HG02840 (cell line): Measurements from ENCODE around the gene TNF.

Experiments
- ATAC-seq: cut with Tn5 transposase; IDR thresholded peaks from one replicate; pipeline ENCODE4 v1.9.1; 2021; ENCODE audit warnings: mild to moderate bottlenecking, moderate library complexity, moderate number of reproducible peaks; ENCODE audit not compliant: unreplicated experiment, low FRiP score

The TNF gene

GRCh38 chr6:31575335-31575901, at the start of gene TNF:
TNF (plus strand) TSS chr6:31575565; CDS start chr6:31575742, 177 bp downstream.
- no peak for ATAC-seq

GRCh38 chr6:31525932-31526591, 49.3 kb upstream of the TNF start:
- no peak for ATAC-seq

GRCh38 chr6:31528307-31528777, 47.0 kb upstream of the TNF start:
- no peak for ATAC-seq

DNA sequence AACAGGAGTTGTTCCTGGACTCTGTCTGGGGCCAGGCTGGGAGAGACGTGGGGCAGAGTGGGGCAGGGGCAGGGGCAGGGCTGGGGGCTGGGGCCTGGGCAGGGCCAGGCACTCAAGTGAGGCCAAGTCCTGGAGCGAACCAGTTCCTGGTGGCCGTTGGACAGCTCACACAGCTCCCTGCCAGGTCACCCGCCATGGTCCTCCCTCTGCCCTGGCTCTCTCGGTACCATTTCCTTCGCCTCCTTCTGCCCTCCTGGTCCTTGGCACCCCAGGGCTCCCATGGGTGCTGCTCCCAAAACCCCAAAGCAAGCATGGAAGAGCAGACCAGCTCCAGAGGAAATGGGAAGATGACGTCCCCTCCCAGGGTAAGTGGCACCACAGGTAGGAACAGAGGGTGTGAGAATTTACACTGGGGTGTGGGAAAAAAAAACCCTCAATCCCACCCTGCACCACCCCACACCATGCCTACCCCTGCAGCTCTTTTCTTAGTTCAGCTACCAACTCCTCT, 46.5 kb upstream of the TNF start, which contains the start of gene MCCD1:
TSS of gene MCCD1 (plus strand) at position 142 of the 508 bp plus-strand sequence. CDS start at position 195, 53 bp downstream.
- ATAC-seq = no peak

DNA sequence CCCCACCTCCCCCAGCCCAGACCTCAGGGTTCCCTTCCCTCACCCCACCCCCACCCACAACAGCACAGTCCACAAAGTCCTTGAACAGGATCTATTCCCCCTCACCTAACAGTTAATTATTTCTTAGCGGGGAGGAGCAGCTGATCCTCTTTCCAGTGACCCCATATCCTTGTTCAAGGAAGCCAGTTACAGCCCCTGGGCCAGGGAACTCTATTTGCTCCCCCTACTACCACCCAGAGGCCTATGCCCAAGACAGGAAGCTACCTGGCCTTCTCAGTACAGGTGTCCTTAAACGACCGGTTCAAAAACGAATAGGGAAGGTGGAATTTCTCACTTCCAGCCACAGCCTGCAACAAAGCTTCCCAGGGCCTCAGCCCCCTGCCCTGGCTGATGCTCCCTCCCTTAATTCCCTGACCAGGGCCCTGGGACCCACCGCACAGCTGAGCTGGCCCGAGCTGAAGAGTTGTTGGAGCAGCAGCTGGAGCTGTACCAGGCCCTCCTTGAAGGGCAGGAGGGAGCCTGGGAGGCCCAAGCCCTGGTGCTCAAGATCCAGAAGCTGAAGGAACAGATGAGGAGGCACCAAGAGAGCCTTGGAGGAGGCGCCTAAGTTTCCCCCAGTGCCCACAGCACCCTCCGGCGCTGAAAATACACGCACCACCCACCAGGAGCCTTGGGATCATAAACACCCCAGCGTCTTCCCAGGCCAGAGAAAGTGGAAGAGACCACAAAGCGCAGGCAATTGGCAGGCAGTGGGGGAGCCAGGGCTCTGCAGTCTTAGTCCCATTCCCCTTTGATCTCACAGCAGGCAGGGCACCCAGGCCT, 45.8 kb upstream of the TNF start:
- ATAC-seq = no peak

DNA sequence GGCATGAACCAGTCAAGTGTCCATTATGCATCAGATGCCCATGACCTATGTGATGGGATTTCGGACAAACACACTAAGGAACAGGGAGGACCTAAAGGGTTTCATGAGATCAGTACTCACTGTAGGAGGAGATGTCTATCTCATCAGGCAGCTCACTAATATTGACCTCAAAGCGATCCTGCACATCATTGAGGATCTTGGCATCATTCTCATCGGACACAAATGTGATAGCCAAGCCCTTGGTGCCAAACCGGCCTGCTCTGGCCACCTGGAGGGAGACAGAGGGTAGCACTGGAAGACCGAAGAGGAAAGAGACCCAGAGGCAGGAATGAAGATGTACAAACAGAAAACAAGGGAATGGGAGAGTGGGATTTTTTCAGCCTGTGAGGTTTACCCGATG, 44.7 kb upstream of the TNF start:
- ATAC-seq = no peak

DNA sequence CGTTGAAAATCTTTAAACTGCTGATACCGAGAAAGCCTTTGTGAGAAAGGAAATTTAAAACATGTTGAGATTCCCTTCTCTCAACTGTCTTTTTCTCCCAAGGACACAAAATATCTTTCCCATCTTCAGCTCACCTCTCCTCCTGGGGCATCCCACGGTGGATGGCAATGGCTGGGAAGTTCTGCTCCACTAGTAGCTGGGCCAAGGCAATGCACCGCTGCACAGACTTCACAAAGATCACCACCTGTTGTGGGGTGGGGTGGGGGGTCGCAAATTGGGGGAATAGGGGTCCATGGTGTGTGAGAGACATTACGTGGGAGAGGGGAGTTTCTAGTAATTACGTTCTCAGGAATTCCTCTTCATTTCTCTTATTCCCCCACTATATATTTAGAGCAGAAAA, 44.2 kb upstream of the TNF start:
- no peak for ATAC-seq

DNA sequence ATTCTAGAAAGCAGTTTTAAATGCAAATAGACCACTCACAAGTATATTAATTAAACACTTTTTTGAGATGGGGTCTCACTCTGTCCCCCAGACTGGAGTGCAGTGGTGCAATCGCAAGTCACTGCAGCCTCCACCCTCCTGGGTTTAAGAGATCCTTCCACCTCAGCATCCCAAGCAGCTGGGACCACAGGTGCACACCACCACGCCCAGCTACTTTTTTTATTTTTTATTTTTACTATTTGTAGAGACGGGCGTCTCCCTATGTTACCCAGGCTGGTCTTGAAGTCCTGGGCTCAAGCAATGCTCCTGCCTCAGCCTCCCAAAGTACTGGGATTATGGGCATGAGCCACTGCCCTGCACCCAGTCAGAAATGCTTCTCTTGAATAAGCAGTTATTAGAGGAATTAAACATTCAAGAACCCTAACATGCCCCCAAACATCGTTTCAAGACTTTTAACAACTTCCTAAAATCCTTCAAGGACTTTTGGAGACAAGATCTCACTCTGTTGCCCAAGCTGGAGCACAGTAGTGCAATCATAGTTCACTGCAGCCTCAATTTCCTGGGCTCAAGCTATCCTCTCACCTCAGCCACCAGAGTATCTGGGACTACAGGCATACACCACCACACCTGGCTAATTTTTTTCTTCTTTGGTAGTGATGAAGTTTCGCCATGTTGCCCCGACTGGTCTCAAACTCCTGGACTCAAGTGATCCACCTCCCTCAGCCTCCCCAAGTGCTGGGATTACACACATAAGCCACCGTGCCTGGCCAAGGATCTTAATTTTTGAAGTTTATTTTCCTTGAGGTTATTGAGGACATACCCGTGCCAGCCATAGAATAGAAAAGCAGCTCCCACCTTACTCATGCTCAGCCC, 43.4 kb upstream of the TNF start:
- ATAC-seq = no peak

DNA sequence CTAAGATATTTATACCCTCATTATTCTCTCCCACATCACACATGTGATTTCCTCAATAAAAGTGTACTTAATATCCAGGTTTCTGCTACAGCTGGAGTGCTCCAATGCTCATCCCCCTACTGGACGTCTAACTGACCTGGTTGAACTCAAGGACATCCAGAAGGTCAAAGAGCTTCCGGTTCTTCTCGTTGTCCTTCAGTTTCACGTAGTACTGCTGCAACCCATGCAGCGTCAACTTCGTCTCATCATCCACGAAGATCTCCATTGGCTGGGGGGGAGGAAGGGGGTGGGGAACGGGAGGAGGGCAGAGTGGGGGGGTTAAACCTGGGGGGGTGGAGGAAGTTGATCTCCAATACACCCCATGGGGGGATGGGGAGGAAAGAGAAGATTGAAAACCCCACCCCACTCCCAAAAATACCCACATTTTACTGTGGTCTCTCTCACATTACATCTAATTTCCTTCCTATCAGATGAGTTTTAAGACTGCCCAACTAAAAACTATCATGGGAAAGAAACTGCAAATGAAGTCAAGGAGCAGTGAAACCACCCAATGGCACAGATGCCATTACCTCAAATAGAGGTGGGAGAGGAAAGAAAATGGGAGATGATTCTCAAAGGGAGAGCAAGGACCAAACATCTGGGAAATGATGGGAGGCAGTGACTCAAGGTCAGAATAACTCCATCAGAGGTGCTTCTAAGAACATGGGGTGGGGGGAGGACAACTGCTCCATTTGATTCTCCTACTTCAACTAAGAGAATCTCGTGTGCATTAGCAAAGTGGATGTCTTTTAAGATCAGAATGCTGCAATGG, 42.5 kb upstream of the TNF start:
- no peak for ATAC-seq

- no peak for ATAC-seq
Measured at GRCh38 chr6:31533455-31533841, 41.9 kb upstream of the TNF start.

DNA sequence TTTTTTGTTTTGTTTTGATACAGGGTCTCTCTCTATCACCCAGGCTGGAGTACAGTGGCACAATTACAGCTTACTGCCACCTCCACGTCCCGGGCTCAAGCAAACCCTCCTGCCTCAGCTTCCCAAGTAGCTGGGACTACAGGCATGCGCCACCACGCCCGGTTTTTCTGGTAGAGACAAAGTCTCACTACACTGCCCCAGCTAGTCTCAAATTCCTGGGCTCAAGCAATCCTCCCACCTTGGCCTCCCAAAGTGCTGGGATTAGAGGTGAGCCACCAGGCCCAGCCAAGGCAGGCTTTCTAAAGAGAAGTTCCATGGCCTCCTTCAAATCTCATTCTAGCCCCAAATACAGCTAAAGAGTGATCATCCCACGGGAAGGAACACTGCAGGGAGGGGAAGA, 41.4 kb upstream of the TNF start:
- ATAC-seq = no peak

DNA sequence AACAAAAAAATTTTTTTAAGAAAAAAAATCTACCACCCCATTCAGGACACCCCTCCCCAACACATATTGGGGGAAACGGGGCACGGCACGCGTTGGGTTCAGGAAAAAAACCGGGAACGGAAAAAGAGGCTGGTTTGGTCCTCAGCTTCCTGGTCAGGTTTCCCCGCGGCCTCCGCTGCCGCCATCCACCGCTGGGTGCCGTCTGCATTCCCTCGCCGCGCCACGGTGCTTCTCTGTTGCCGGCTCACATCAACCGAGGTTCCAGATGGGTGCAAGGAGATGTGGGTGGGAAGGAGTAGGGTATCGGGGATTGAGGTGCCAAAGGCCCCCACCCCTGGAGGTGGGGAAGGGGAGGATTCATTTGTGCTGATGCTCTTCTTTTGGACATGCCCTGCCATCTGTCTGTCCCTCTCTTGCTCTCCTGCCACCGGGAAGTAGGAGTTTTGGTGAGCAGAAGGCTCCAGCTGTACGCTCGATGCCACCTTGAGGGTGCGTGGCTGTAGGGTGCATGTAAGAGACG, 40.8 kb upstream of the TNF start:
- no peak for ATAC-seq

GRCh38 chr6:31535538-31536324, 39.6 kb upstream of the TNF start:
- no peak for ATAC-seq

- no peak for ATAC-seq
Measured at GRCh38 chr6:31538805-31539400, 36.5 kb upstream of the TNF start.

GRCh38 chr6:31540640-31541039, 34.7 kb upstream of the TNF start:
- no peak for ATAC-seq

GRCh38 chr6:31541059-31541657, 34.2 kb upstream of the TNF start:
- ATAC-seq = peak; percentile 7

DNA sequence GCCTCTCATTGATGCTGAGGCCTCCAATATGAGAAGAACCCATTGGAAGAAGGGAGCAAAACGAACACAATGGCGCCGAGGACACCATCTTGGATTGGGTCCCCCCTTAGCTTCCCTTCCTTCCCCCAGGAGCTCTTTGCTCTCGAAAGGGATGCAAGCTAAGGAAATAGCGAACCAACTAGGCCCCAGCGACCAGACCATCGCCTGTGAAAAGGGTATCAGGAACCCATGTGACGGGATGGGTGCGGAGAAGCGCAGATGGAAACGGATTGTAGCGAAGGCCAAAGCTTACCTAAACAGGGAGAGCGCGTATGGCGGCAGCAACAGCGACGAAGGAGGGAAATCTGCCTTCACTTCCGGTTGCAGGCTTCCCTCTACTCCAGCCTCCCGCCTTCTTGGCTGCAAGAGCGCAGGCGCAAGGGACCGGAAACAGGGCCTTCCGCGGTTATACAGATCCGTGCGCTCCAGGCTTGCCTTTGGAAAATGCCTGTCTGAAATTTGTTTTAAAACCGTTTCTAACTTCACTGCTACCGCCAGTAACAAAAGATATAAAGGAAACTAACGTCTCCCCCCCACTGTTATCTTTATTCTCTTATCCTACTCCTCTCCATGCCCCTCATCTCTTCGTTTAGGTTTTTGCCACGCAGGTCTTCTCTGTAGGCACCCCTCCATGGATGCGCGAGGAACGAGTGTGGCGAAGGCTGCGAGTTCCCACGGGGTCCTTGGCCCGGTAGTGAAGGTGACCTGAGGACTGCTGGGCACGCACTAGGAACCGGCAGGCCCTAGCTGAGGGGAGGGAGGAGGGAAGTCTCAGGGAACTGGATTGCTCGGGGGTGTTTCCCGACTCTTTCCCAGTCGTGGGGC, 33.5 kb upstream of the TNF start, which contains the start of gene DDX39B:
TSS of gene DDX39B (minus strand) at position 346 of the 864 bp plus-strand sequence. CDS start 1,471 bp downstream, outside the sequence.
- ATAC-seq = peak; percentile 85
